Rectal smooth muscle tissue (tissue), 1 donor: Measurements from ENCODE around the gene PPHLN1.

Source experiments
- H3K27ac ChIP-seq: one replicate; pipeline ENCODE4 v1.7.0; 2013; ENCODE audit warnings: low read depth, low read length, inconsistent platforms
- H3K27me3 ChIP-seq: one replicate; pipeline ENCODE4 v1.7.0; 2013; ENCODE audit warnings: low read length; ENCODE audit not compliant: control insufficient read depth, insufficient read depth
- H3K36me3 ChIP-seq: one replicate; pipeline ENCODE4 v1.7.0; 2013; ENCODE audit warnings: low read length; ENCODE audit not compliant: control insufficient read depth, insufficient read depth
- H3K4me1 ChIP-seq: one replicate; pipeline ENCODE4 v1.7.0; 2013; ENCODE audit warnings: low read length; ENCODE audit not compliant: control insufficient read depth, insufficient read depth
- H3K4me3 ChIP-seq: one replicate; pipeline ENCODE4 v1.7.0; 2013; ENCODE audit warnings: low read length
- H3K9ac ChIP-seq: one replicate; pipeline ENCODE4 v1.7.0; 2013; ENCODE audit warnings: low read length

Gene PPHLN1

GRCh38 chr12:42291680-42292079, 34.3 kb upstream of the PPHLN1 start:
- H3K4me3 ChIP-seq = no peak overlapping the region
- no peak overlapping the region for H3K9ac ChIP-seq
- H3K4me1 ChIP-seq = no peaks in the 10 kb centered on the region
- H3K27me3 ChIP-seq = no peaks in the 10 kb centered on the region
- H3K27ac ChIP-seq = no peak overlapping the region
- H3K36me3 ChIP-seq = no peaks in the 10 kb centered on the region

GRCh38 chr12:42296503-42297109, 29.4 kb upstream of the PPHLN1 start:
- no peak overlapping the region for H3K9ac ChIP-seq
- H3K4me1 ChIP-seq = no peaks in the 10 kb centered on the region
- H3K36me3 ChIP-seq = no peaks in the 10 kb centered on the region
- no peaks in the 10 kb centered on the region for H3K27me3 ChIP-seq
- no peak overlapping the region for H3K27ac ChIP-seq
- H3K4me3 ChIP-seq = no peak overlapping the region

- no peaks in the 10 kb centered on the region for H3K4me1 ChIP-seq
- H3K4me3 ChIP-seq = no peak overlapping the region
- no peaks in the 10 kb centered on the region for H3K36me3 ChIP-seq
- no peak overlapping the region for H3K9ac ChIP-seq
- no peak overlapping the region for H3K27ac ChIP-seq
- H3K27me3 ChIP-seq = no peaks in the 10 kb centered on the region
Observed at GRCh38 chr12:42298887-42299286, 27.1 kb upstream of the PPHLN1 start.

GRCh38 chr12:42299392-42300308, 26.3 kb upstream of the PPHLN1 start:
- Histone ChIP-seq H3K27me3 (no peaks in the 10 kb centered on the region), H3K9ac (no peak overlapping the region), H3K4me3 (no peak overlapping the region), H3K27ac (no peak overlapping the region), H3K36me3 (no peaks in the 10 kb centered on the region), H3K4me1 (no peaks in the 10 kb centered on the region)

- Histone ChIP-seq H3K4me1 (no peaks in the 10 kb centered on the region), H3K36me3 (no peaks in the 10 kb centered on the region)
Observed at GRCh38 chr12:42306297-42306696, 19.7 kb upstream of the PPHLN1 start.

GRCh38 chr12:42308390-42308789, 17.6 kb upstream of the PPHLN1 start:
- Histone ChIP-seq H3K27me3 (no peaks in the 10 kb centered on the region), H3K4me1 (no peaks in the 10 kb centered on the region), H3K4me3 (no peak overlapping the region)

More at GRCh38 chr12:42306297-42306696, 19.7 kb upstream of the PPHLN1 start:
- H3K4me3 ChIP-seq = no peak overlapping the region
- H3K27me3 ChIP-seq = no peaks in the 10 kb centered on the region
- no peak overlapping the region for H3K9ac ChIP-seq
- no peak overlapping the region for H3K27ac ChIP-seq

GRCh38 chr12:42309996-42310395, 16.0 kb upstream of the PPHLN1 start:
- Histone ChIP-seq H3K27me3 (no peaks in the 10 kb centered on the region), H3K4me1 (no peaks in the 10 kb centered on the region), H3K36me3 (peaks cover under 1% of the 10 kb centered on the region), H3K4me3 (no peak overlapping the region), H3K9ac (no peak overlapping the region), H3K27ac (no peak overlapping the region)

More at GRCh38 chr12:42308390-42308789, 17.6 kb upstream of the PPHLN1 start:
- H3K36me3 ChIP-seq = no peaks in the 10 kb centered on the region
- no peak overlapping the region for H3K9ac ChIP-seq
- no peak overlapping the region for H3K27ac ChIP-seq

GRCh38 chr12:42315108-42315507, 10.9 kb upstream of the PPHLN1 start:
- peaks cover 3% of the 10 kb centered on the region for H3K36me3 ChIP-seq
- no peaks in the 10 kb centered on the region for H3K27me3 ChIP-seq
- H3K4me3 ChIP-seq = no peak overlapping the region
- H3K27ac ChIP-seq = no peak overlapping the region
- no peaks in the 10 kb centered on the region for H3K4me1 ChIP-seq
- no peak overlapping the region for H3K9ac ChIP-seq

GRCh38 chr12:42320796-42321195, 5.2 kb upstream of the PPHLN1 start:
- Histone ChIP-seq H3K4me1 (no peaks in the 10 kb centered on the region), H3K27ac (no peak overlapping the region), H3K4me3 (no peak overlapping the region), H3K36me3 (no peaks in the 10 kb centered on the region), H3K27me3 (no peaks in the 10 kb centered on the region), H3K9ac (no peak overlapping the region)

- Histone ChIP-seq H3K4me3 (no peak overlapping the region), H3K36me3 (no peaks in the 10 kb centered on the region), H3K4me1 (peaks cover 5% of the 10 kb centered on the region), H3K27me3 (no peaks in the 10 kb centered on the region), H3K27ac (no peak overlapping the region), H3K9ac (no peak overlapping the region)
Observed at GRCh38 chr12:42322567-42322966, 3.4 kb upstream of the PPHLN1 start.

- Histone ChIP-seq H3K27me3 (no peaks in the 10 kb centered on the region), H3K27ac (no peak overlapping the region), H3K9ac (no peak overlapping the region), H3K4me3 (no peak overlapping the region), H3K36me3 (no peaks in the 10 kb centered on the region), H3K4me1 (peaks cover 8% of the 10 kb centered on the region)
Observed at GRCh38 chr12:42323856-42324255, 2.1 kb upstream of the PPHLN1 start.

GRCh38 chr12:42325326-42325652, 678 bp upstream of the PPHLN1 start:
- no peaks in the 10 kb centered on the region for H3K36me3 ChIP-seq
- H3K4me3 ChIP-seq = peak overlapping the region; percentile 82
- peak overlapping the region; percentile 88 for H3K27ac ChIP-seq
- no peaks in the 10 kb centered on the region for H3K27me3 ChIP-seq
- peaks cover 8% of the 10 kb centered on the region for H3K4me1 ChIP-seq
- H3K9ac ChIP-seq = peak overlapping the region; percentile 85
